DMS79 treated with DMSO at 0.1 percent for 48 hours (cell line): ENCODE results near the gene FMOD.
"Not testable (repeated sequence)": the region's sequence is repeated elsewhere in the genome, so short reads cannot be mapped to it uniquely, and the experiment has no call there.

Source experiments
- DNase-seq: peaks from one replicate; lab custom pipeline; 2025; lab: John Stamatoyannopoulos, UW

Gene FMOD

DNA sequence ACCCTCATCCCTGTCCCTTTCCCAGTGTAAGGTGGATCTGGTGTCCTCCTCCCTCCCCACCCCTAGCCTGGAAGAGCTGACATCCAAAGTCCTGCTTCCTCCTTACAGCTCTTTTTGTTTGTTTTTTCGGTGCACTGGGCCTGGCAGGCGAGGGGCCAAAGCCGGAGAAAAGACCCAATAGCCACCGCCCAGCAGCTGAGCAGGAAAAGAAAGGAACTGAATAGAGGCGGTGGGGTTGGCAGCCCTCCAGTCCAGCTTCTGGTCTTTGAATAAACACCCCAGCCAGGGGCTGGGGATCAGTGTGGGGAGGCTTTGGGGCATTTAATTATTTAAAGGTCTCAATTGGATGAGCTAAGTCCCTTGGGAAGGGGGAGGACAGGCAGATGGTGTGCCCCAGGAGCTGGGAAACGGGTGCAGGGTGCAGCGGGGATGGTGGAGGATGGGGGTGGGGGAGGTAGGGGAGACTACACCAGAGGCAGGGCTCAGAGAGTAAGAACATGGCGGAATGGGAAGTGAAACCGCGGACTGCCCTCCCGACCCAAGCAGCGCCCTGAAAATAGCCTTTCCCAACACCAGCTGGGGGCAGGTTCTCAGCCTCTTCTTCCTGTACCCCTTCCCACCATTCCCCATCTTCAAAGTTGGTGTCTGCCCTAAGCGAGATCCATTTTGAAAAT is 25.4 kb downstream of the FMOD start:
- peak; percentile 84 for DNase-seq

DNA sequence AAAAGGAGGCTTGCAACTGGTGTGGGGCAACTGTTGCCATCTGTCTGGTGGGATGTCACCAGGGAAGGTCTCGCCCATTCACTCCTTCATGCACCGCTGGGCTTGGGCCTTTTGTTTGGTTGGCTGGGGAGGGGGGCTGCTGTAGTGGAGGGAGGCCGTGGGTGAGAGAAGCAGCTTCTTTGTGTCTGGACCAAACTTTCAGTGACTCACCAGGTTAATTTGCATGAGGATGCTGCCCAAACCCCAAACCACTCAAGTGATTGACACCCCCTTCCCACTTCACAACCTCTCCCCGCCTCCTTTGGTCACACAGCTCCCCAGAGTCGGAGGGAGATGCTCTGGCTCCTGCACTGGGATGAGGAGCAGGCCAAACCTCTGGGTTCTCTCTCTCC is 25.9 kb downstream of the FMOD start:
- peak; percentile 79 for DNase-seq

DNA sequence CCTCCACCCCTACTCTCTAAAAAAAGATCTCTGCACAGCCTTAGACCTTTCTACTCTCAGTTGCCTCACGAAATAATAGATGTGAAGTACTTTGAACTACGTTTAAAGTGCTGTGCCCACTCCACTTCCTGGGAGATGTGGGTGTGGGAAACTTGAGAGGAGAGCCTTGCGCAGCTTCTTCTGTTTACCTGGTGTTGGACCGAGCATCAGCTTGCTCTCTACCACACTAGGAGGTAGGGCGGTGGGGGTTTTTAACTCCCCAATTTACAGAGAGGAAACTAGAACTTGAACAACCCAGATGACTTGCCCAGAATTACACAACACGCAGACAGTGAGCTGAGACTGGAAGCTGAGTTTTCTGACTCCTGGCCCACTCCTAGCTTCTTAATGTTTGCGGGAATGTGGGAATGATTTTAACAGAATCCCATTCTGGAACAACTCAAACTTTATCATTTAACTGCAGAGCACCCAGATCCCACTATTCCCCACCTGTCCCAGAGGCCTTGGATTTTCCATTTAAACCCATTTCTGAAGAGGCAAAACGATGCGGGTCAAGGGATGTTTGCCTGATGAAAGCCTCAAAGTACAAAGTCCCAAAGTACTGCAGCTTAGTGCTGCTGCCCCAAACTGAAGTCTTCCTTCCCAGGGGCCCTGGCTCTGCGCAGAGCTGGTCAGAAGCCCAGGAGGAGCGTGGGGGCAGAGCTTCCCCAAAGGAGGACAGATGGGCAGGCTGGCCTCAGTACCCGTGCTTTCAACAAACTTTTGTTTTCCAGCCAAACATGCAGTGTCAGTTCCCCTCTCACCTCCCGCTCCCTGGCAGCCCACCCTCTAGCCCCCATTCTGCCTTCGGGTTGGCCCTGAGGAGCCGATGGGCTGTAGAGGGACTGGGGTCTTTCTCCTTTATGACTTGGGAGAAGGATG is 26.6 kb downstream of the FMOD start:
- peak; percentile 53 for DNase-seq

DNA sequence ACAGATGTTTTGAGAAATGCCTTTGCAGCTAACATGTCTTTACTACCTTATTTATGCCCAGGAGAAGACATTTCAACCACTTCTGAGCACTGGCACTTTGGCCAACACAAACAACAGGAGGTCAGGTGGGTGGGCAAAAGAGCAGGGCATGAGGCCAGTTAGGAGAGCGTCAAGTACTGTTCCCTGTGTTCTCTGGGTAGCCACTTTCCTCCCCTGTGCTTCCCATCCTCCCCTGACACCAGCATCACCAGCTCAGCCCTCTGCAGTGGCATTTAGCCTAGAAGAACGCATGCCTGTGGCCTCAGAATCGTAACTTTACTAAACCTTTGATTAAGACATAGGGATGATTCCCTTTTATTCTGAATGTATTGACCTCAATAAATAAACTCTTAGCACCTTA is 27.3 kb downstream of the FMOD start:
- DNase-seq, result no peak

DNA sequence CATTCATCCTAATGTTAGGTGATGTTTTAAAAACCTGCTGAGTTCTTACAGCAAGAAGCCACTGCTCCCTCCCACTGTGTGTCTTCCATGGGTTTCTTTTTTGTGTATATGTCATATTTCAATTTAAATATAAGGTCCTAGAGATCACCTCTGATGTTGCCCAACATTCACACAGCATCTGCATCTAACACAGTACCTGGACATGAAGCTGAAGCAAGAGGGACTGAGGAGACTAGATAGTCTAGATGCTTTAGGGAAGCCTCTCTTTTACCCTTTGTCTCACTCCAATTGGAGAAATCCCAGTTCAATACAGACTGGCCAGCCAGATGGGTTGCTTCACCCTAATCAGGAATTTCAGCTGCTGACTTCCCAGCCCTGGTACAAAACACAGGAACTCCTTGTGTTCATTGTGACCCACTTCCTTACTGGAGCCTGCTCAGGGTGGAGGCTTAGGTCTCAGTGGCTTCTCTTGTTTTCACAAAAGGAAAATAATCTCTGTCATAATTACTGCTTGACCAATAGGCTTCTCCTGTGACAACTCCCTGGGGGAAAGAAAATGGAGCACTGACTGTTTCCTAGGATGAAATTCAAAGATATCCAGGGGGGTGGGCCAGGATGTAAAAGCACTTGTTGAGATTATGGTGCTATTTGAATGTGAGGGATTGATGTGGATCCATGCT is 28.3 kb downstream of the FMOD start:
- peak; percentile 16 for DNase-seq

DNA sequence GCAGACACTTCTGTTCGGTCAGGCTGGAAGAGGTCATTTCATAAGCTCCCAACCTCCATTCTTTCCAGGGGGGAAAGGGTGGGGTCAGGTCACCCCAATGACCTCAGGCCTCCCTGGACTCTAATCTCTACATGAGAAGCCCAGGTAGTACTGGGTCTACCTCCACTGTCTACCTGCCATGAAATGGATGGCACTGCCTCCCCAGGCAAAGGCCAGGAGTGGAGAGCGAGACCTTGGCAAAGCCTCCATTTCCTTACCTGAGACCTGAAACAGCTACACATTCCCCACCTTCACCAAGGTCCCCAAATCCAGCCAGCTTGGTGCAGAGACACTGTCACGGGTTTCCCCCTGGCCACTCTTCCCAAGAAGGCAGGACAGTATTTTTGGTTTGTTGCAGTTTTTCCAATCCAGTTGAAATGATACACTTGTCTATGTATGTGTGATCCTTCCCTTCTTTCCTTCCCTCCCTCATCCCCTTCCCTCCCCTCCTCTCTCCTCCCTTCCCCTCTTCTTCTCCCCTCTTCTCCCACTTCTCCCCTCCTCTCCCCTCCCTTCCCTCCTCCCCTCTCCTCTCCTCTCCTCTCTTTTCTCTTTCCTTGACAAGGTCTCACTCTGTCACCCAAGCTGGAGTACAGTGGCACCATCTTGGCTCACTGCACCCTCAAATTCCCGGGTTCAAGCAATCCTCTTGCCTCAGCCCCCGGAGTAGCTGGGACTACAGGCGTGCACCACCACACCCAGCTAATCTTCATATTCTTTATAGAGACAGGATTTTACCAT is 29.5 kb downstream of the FMOD start:
- no peak for DNase-seq

DNA sequence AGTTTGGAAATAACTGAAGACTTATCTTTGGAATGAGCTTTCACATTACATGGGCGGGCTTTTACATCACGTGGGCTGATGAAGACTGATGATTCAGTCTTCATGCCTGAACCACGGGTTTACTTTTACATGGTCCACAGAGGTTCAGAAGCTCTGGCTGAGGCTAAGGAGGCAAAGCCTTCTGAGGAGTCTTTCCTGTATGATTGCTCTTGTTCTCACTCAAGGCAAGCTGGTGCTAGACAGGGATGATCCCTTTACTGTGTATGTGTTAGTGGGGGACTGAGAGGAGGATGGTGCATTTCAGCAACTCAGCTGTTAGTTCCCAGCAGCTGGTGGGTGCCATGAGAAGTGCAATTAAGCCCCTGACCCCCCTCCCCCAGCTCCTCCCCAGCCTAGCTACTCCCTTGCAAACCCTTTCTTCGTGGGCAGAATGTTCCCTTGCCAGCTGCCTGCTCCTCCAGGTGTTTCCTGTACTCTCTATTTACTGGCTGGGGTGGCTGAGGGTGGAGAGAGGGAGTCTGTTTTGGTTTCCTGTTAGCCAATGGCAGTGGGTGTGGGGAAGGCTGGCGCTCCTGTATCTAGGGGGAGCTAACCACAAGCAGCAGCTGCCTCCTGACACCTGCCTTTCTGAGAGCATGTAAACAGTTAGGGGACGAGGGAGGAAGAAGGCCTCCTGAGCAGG is 30.2 kb downstream of the FMOD start:
- peak; percentile 97 for DNase-seq

DNA sequence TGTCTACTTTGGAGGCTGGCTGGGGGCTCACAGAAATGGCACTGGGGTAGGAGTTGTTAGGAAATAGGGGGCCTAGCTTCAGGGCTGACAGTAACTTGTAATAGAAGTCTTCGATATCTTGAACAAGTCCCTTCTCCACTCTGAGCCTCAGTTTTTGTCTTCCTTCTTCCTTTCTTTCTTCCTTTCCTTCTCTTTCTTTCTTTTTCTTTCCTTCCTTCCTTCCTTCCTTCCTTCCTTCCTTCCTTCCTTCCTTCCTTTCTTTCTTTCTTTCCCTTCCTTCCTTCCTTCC is 32.7 kb downstream of the FMOD start:
- no peak for DNase-seq

DNA sequence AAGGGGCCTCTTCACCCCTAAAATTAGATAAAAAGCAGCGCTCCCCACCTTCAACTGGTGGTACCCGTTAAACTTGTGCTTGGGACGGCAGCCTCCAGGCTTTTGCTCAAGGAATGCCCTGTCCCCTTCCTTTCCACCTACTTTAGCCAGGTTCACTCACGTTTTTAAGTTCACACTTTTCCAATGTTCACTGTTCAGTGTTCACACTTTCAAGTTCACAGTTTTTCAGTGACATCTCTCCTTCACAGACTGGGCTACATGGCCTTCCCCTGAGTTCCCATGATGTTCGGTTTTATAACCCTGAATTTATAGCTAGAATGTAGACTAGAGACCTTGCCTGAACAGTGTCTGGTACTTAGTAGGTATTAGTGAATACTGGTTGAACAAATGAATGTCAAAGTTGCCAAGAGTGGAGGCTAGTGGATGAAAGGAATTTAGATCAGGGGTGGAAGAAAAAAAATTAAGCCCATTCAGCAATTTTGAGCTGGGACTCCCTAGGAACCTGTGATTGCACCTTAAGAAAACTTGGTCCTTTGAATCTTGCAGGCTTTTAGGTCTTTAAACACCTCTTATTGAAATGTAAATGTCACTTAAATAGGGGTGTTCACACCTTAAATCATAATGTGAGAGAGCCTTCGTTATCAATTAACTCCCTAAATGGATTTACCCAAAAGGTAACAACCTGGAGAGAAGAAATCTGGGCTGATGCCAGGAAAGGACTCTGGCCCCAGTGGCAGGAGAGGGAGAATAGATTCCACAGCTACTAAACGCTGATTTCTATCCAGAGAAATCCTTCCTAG is 33.3 kb downstream of the FMOD start:
- DNase-seq, result no peak

DNA sequence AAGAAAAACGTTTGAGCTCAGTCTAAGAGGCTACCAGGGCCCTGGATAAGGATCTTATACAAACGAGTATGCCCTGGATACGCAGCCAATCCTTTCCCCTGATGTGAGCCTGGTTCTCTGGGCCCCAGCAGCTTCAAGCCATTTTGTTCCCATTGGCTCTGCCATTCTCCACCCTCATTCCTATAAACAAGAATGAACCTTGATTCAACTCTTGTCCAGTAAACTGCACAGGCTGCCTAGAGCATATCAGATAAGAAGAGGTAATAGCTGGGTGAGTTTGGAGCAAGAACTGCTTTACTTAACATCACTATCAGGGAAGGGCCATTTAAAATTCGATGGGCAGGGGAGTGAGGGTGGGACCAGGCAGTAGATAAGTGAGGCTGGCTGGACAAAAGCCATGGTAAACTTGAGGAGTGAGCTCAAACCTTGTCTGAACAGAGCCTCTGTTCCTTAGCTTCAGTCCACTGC is 34.3 kb downstream of the FMOD start:
- no peak for DNase-seq

DNA sequence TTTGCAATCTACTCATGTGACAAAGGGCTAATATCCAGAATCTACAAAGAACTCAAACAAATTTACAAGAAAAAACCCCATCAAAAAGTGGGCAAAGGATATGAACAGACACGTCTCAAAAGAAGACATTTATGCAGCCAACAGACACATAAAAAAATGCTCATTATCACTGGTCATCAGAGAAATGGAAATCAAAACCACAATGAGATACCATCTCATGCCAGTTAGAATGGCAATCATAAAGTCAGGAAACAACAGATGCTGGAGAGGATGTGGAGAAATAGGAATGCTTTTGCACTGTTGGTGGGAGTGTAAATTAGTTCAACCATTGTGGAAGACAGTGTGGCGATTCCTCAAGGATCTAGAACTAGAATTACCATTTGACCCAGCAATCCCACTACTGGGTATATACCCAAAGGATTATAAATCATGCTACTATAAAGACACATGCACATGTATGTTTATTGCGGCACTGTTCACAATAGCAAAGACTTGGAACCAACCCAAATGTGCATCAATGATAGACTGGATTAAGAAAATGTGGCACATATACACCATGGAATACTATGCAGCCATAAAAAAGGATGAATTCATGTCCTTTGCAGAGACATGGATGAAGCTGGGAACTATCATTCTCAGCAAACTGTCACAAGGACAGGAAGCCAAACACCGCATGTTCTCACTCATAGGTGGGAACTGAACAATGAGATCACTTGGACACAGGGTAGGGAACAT is 36.7 kb downstream of the FMOD start:
- DNase-seq, result not testable (repeated sequence)

DNA sequence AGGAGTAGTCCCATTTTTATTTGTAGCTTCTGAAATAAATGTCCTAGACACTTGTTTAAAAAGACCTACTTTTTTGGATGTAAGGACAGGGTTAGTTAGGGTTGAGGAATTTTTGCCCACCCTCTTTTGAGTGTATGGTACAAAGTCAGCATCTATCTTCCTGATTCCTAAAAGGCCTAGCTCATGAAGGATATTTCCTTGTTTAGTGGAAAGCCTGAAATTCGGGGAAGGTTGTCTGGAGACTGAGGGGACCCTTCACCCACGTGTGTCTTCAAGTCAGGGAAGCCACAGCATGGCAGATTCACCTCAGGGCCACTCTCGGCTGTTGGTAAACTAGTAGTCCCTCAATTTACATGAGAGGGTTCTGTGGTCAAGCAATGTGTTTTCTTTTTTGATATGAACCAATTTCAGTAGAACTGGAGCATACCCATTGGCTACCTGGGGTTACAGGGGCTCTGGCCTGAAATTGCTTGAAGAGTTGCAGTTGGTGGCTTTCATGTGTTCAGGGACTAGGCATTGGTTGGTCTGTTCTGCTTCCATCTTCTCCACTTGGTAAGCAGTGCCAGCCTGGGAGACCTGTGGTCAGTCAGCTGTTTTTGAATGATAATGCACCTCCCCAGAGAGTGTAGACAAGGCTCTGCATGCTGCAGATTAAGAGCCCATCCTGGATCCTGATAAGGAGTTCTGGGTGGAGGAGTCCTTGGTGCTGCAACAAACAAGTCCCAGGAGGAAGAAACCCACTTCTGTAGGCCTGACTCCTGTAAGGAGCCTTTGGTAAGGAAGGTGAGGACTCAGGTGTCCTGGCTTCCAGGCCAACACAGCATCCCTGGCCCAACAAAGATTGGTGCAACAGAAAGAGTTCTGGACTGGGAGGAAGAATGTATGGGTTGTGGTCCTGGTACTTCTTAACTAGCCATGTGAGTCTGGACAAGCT is 39.3 kb downstream of the FMOD start:
- DNase-seq, result no peak

DNA sequence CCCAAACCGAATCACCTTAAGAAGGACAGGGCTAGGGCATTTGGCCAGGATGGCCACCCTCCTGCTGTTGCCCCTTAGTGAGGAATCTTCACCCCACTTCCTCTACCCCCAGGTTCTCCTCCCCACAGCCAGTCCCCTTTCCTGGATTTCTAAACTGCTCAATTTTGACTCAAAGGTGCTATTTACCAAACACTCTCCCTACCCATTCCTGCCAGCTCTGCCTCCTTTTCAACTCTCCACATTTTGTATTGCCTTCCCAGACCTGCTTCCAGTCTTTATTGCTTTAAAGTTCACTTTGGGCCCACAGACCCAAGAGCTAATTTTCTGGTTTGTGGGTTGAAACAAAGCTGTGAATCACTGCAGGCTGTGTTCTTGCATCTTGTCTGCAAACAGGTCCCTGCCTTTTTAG is 42.0 kb downstream of the FMOD start:
- no peak for DNase-seq

DNA sequence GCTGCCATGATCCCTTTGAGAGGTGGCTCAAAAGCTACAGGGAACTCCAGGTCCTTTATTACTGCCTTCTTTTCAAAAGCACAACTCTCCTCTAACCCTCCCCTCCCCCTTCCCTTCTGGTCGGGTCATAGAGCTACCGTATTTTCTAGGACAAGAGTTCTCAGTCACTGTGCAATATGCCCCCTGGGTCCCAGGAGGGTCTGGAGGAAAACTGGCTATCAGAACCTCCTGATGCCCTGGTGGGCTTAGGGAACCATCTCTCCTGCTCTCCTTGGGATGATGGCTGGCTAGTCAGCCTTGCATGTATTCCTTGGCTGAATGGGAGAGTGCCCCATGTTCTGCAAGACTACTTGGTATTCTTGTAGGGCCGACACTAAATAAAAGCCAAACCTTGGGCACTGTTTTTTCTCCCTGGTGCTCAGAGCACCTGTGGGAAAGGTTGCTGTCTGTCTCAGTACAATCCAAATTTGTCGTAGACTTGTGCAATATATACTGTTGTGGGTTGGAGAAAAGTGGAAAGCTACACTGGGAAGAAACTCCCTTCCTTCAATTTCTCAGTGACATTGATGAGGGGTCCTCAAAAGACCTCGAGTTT is 42.5 kb downstream of the FMOD start:
- DNase-seq, result no peak

DNA sequence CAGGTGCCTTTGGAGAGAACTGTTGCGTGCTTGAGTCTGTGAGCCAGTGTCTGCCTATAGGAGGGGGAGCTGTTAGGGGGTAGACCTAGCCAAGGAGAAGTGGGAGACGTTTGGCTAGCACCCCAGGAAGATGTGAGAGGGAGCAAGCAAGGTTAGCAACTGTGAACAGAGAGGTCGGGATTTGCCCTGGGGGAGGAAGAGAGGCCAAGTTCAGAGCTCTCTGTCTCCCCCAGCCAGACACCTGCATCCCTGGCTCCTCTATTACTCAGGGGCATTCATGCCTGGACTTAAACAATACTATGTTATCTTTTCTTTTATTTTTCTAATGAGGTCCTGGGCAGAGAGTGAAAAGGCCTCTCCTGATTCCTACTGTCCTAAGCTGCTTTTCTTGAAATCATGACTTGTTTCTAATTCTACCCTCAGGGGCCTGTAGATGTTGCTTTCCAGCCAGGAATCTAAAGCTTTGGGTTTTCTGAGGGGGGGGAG is 43.2 kb downstream of the FMOD start:
- DNase-seq, result no peak

DNA sequence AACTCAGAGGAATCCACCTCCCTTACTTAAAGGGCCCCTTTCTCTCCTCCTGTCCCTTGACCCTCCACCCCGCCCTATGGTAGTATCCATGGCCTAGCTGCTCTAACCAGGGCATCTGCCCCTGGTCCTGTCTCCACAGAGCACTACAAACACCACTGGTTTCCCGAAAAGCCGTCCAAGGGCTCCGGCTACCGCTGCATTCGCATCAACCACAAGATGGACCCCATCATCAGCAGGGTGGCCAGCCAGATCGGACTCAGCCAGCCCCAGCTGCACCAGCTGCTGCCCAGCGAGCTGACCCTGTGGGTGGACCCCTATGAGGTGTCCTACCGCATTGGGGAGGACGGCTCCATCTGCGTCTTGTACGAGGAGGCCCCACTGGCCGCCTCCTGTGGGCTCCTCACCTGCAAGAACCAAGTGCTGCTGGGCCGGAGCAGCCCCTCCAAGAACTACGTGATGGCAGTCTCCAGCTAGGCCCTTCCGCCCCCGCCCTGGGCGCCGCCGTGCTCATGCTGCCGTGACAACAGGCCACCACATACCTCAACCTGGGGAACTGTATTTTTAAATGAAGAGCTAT is 43.9 kb downstream of the FMOD start:
- no peak for DNase-seq

DNA sequence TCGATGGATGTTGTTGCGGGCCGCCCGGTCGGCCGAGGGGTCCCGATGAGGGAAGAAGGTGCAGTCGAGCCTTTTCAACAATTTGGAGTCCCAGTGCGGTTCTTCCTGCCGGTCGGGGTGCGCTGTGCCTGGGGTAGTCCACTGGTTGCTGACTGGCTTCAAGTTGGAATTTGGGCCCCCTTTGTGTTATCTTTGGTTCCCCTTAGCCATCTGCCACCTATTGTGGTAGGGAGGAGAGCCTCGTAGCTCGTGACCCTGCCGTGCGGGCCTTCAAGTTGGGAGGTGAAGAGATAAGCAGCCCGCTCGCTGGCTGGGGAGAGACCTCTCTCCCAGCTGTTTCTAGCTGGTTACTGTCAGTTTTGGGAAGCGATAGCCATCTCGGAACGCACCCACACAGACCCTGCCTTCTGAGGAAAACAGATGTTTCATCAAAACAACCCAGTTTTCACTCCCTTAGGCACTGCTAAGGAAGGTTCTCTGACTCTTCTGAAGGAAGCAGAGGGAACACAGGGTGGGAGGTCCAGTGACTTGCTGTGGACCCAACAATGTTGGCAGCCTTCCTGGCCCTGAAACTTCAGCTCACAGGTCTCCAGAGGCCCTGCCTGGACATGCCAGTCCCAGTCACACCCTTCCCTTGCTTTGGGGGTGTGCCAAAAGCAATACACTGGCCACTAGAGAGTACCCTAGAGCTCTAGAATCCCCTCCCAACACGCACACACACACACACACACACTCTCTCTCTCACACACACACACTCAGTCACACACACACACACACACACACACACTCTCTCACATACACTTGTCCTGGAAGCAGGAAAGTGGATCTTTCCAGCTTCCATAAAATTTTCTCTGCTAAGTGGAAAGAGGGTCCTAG is 44.6 kb downstream of the FMOD start:
- peak; percentile 88 for DNase-seq
